ENCODE results near the gene ODAD3. TPM values are rescaled to one million over a fixed set of nuclear protein-coding genes. Genes with fewer than 3 reads are reported as not detected.

The ODAD3 gene
- total RNA-seq, 1 experiment from 2014 or later: 0.52 TPM

DNA sequence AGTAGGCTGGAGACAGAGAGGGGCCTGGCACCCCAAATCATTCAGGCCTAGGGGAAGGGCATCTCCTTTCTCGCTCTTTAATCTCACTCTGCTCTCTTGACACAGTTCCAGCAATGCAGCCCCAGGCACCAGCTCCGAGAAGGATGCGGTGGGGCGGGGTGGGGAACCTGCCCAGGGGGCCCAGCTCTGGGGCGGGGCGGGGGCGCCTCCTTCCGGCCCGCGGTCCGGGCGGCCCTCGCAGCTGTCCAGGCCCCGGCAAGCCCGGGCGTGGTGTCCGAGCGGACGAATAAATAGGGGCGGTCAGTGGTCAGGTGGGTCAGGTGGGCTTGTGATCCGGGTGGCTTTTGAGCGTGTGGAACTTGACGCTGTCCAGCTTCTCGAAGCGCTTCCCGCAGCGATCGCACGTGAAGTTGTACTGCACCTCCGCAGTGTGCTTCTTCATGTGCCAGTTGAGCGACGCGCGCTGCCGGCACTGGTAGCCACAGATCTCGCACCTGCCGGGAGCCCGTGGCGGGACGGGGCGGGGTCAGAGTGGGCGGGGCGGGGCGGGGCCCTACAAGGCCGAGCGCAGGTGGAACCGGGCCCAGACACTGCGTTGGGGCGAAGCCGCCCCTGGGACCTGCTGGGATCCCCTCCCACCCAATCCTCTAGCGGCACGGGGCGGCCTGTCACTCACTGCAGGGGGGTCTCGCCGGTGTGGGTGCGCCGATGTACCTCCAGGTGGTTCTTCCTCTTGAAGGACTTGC lies 48.6 kb upstream of the ODAD3 start:
- no peak overlapping the region for H3K9ac ChIP-seq (ENCODE audit: low read length)
- no peak overlapping the region for H2AFZ ChIP-seq (ENCODE audit: low read depth, low read length, poor library complexity, severe bottlenecking)
- H3K27ac ChIP-seq (ENCODE audit: low read depth, low read length): no peak overlapping the region
- H3K36me3 ChIP-seq (ENCODE audit: control insufficient read depth in 1 of 2, insufficient read depth in 2 of 2, low read length in 2 of 2): no peaks in the 10 kb centered on the region
- H3K27me3 ChIP-seq (ENCODE audit: insufficient read depth, low read length): no peaks in the 10 kb centered on the region
- no peak for ATAC-seq
- H4K20me1 ChIP-seq (ENCODE audit: insufficient read depth): no peaks in the 10 kb centered on the region
- H3K9me3 ChIP-seq (ENCODE audit: control insufficient read depth in 1 of 2, insufficient read depth in 1 of 2, low read depth in 1 of 2, low read length in 2 of 2): no peaks in the 10 kb centered on the region
- CTCF ChIA-PET: interaction anchor here (0.6 to 1.9 kb wide), 4 partner anchors 15 to 522 kb away, joined by 3 to 14 read pairs (median 10); no protein-coding TSS in a partner anchor
- RAD21 ChIA-PET (ENCODE audit: low non-redundant PET in 1 of 2, low total read pairs in 2 of 2, uncharacterized antibody in 2 of 2, unreplicated experiment in 2 of 2): no interaction called here
- intact Hi-C loops (cut with micrococcal nuclease): loop anchor here (2.0 kb wide), 1 partner anchor 189 kb away; no protein-coding TSS in a partner anchor
- TF ChIP-seq ZBTB33 (IDR thresholded peaks at IDR 0.05; ENCODE audit: extremely low read depth, insufficient replicate concordance, low read length) (no peak), FOSL1 (IDR thresholded peaks at IDR 0.05; ENCODE audit: low read depth) (no peak), ZNF274 (IDR thresholded peaks at IDR 0.05; ENCODE audit: low read depth, low read length) (no peak), ELF1 (IDR thresholded peaks at IDR 0.05; ENCODE audit: borderline replicate concordance, low read depth) (no peak), EZH2 (IDR thresholded peaks at IDR 0.05) (no peak), REST (IDR thresholded peaks at IDR 0.05; ENCODE audit: low read depth) (no peak), MAX (IDR thresholded peaks at IDR 0.05) (no peak), SRF (IDR thresholded peaks at IDR 0.05; ENCODE audit: low read depth) (no peak), CBX3 (IDR thresholded peaks at IDR 0.05; ENCODE audit: low read depth) (no peak), RAD21 (IDR thresholded peaks at IDR 0.05; ENCODE audit: low read depth) (no peak)
- no peak overlapping the region for H3K4me3 ChIP-seq (replicated peaks in 1 of 2; ENCODE audit: low read depth in 1 of 2, low read length in 2 of 2)
- H3K9me2 ChIP-seq (ENCODE audit: insufficient read depth): no peaks in the 10 kb centered on the region
- DNase-seq (ENCODE audit: low read depth, low spot score): no peak
- POLR2A ChIA-PET: no interaction called here
- no peaks in the 10 kb centered on the region for H3K79me2 ChIP-seq (ENCODE audit: insufficient read depth, low read length)
- H3K4me2 ChIP-seq (ENCODE audit: low read length): no peak overlapping the region
- H3K4me1 ChIP-seq (ENCODE audit: control insufficient read depth in 1 of 2, insufficient read depth in 2 of 2, low read length in 2 of 2): peaks cover 0 to 3% of the 10 kb centered on the region in 2 experiments; a peak in 1 of 4 replicates
- no TSS peak for BruUV-seq (replicated peaks)
